Skeletal muscle satellite cell (primary cell): ENCODE measurements around the gene WNK4. TPM values are rescaled to one million over a fixed set of nuclear protein-coding genes. Genes with fewer than 3 reads are reported as not detected.

Experiments used
- small RNA-seq: library from RNA; depleted of rRNA; stranded (forward); fragments of <200 nt; gene quantifications from one replicate; pipeline ENCODE3, GENCODE V24; 2012

WNK4 gene

Small RNAs within 50 kb of the gene (small RNA-seq; reads per million reads assigned to genes)
- not detected for gene HMGN2P15
- not detected for gene MIR6781
